ENCODE results near the gene LAT. TPM values are rescaled to one million over a fixed set of nuclear protein-coding genes. Genes with fewer than 3 reads are reported as not detected.

Gene LAT
- total RNA-seq, 1 experiment from 2014 or later = 4.3 TPM

GRCh38 chr16:28999577-28999976, 14.7 kb downstream of the LAT start:
- H3K9ac ChIP-seq (ENCODE audit: extremely low read depth, insufficient read length, low read length) = no peak overlapping the region
- no peak overlapping the region for H2BK20ac ChIP-seq (ENCODE audit: low read depth, low read length, poor library complexity, severe bottlenecking)
- no peak overlapping the region for H2BK15ac ChIP-seq (ENCODE audit: low read depth, low read length)
- H3K79me1 ChIP-seq (ENCODE audit: insufficient read depth, low read depth, low read length, poor library complexity, severe bottlenecking) = no peaks in the 10 kb centered on the region
- no peak overlapping the region for H2AFZ ChIP-seq (ENCODE audit: low read length)
- H3K27me3 ChIP-seq (ENCODE audit: insufficient read depth, low read length) = no peaks in the 10 kb centered on the region
- H4K20me1 ChIP-seq (ENCODE audit: control insufficient read depth, insufficient read depth, insufficient read length) = no peaks in the 10 kb centered on the region
- no CpG with 5 or more reads among the region's 4 CpGs for WGBS (ENCODE audit: extremely low coverage, insufficient read length, low lambda C conversion rate)
- no peak overlapping the region for H3K18ac ChIP-seq (ENCODE audit: insufficient read length, low read depth, low read length)
- H3K23me2 ChIP-seq (ENCODE audit: insufficient read length, low read depth, low read length, poor library complexity, severe bottlenecking) = no peaks in the 10 kb centered on the region
- H4K8ac ChIP-seq (replicated peaks; ENCODE audit: insufficient read length, low read depth, low read length) = no peak overlapping the region
- no peak overlapping the region for H3K27ac ChIP-seq (ENCODE audit: insufficient read length, low read depth, low read length)
- H3K23ac ChIP-seq (ENCODE audit: insufficient read length, low read depth, low read length) = no peak overlapping the region
- H3K4ac ChIP-seq (ENCODE audit: low read depth, low read length) = no peak overlapping the region
- DNase-seq = no peak
- H3K27me3 Mint-ChIP-seq (ENCODE audit: low read depth) = peaks cover 8% of the 10 kb centered on the region
- H3K79me2 ChIP-seq (ENCODE audit: insufficient read depth, low read length) = no peaks in the 10 kb centered on the region
- no peak overlapping the region for H4K91ac ChIP-seq (ENCODE audit: insufficient read length, low read depth, low read length)
- no peak overlapping the region for H3K4me3 Mint-ChIP-seq
- no peak overlapping the region for H2BK120ac ChIP-seq (ENCODE audit: low read depth, low read length, poor library complexity, severe bottlenecking)
- no peak overlapping the region for H2BK12ac ChIP-seq (ENCODE audit: insufficient read length, low read depth, low read length)
- no peaks in the 10 kb centered on the region for H3K4me1 Mint-ChIP-seq
- no peak overlapping the region for H4K5ac ChIP-seq (ENCODE audit: insufficient read length, low read depth, low read length)
- H3K36me3 Mint-ChIP-seq (ENCODE audit: insufficient read depth in 1 of 3, low read depth in 3 of 3) = no peaks in the 10 kb centered on the region
- H3K56ac ChIP-seq (ENCODE audit: insufficient read length, low read depth, low read length) = no peak overlapping the region
- no peak overlapping the region for H3K27ac Mint-ChIP-seq
- TF ChIP-seq CTCF (conservative IDR thresholded peaks at IDR 0.05) = no peak
- no peaks in the 10 kb centered on the region for H3K9me3 ChIP-seq (ENCODE audit: control insufficient read depth, low read depth, low read length)
- H3K14ac ChIP-seq (ENCODE audit: insufficient read depth, low read length) = no peak overlapping the region; the same call in 1 of the 2 replicates
- no peak overlapping the region for H3T11ph ChIP-seq (ENCODE audit: low read length)
- H2BK5ac ChIP-seq (ENCODE audit: insufficient read length, low read length) = no peak overlapping the region
- H2AK5ac ChIP-seq (ENCODE audit: insufficient read length, low read length) = no peak overlapping the region
- H3K4me1 ChIP-seq (ENCODE audit: insufficient read depth, low read length) = no peaks in the 10 kb centered on the region
- H3K4me2 ChIP-seq (ENCODE audit: insufficient read depth, insufficient read length, low read length) = no peak overlapping the region
- peaks cover 0 to 7% of the 10 kb centered on the region in 2 experiments; a peak in 2 of 5 replicates for H3K9me3 Mint-ChIP-seq
